ENCODE data around the gene ARHGEF7.

DNA sequence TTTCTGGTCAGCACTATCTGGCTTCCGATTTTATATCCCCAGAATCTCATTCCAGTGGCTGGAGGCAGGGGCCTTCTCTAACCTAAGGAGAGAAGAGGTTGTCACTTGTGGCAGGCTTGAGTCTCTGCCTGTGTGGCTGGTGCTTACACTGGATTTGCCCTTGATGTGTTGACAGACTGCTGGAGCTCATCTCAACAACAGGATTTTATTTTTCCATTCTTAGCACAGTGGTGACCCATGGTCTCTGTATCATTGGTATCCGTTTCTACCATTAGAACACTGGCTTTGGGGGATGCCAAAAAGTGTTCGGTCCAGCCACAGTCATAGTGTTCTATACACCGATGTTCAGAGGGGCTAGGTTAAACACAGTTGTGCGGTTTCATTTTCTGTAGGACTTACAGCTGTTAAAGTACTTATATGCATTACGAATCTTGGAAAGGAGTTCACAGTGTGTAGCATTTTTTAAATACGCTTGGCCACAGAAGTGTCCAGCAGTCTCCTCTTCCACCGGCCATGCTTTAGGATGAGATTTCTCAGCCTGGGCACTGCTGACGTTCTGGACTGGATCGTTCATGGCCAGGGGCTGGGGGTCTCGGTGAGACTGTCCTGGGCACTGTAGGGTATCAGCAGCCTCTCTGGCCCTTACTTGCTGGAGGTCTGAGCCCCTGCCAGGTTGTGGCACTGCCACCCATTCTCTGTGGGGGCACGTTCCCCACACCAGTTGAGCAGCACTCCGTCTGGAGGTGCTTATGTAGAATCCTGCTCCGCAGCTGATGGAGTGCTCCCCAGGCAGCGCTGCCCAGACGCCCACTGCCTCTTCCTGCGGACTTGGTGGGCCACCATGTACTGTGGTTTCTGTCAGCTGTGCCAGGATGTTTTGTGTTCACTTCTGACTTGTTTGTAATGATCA lies 163.9 kb downstream of the ARHGEF7 start:
- TF ChIP-seq, protein P1, sequence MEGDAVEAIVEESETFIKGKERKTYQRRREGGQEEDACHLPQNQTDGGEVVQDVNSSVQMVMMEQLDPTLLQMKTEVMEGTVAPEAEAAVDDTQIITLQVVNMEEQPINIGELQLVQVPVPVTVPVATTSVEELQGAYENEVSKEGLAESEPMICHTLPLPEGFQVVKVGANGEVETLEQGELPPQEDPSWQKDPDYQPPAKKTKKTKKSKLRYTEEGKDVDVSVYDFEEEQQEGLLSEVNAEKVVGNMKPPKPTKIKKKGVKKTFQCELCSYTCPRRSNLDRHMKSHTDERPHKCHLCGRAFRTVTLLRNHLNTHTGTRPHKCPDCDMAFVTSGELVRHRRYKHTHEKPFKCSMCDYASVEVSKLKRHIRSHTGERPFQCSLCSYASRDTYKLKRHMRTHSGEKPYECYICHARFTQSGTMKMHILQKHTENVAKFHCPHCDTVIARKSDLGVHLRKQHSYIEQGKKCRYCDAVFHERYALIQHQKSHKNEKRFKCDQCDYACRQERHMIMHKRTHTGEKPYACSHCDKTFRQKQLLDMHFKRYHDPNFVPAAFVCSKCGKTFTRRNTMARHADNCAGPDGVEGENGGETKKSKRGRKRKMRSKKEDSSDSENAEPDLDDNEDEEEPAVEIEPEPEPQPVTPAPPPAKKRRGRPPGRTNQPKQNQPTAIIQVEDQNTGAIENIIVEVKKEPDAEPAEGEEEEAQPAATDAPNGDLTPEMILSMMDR (conservative IDR thresholded peaks at IDR 0.05) = no peak
- TF ChIP-seq ZFX (IDR thresholded peaks at IDR 0.05) = no peak

Measured in C4-2B (cell line).